IPS-NIHi7 (cell line): ENCODE results near the gene TANGO2.
A peak's percentile ranks its signal among the peaks of the same experiment; 100 is the strongest.

Source experiments
- DNase-seq: peaks from one replicate; pipeline ENCODE4 v3.0.0; 2012; ENCODE audit warnings: mixed read lengths; ENCODE audit errors: extremely low spot score

TANGO2 gene, protein sequence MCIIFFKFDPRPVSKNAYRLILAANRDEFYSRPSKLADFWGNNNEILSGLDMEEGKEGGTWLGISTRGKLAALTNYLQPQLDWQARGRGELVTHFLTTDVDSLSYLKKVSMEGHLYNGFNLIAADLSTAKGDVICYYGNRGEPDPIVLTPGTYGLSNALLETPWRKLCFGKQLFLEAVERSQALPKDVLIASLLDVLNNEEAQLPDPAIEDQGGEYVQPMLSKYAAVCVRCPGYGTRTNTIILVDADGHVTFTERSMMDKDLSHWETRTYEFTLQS

DNA sequence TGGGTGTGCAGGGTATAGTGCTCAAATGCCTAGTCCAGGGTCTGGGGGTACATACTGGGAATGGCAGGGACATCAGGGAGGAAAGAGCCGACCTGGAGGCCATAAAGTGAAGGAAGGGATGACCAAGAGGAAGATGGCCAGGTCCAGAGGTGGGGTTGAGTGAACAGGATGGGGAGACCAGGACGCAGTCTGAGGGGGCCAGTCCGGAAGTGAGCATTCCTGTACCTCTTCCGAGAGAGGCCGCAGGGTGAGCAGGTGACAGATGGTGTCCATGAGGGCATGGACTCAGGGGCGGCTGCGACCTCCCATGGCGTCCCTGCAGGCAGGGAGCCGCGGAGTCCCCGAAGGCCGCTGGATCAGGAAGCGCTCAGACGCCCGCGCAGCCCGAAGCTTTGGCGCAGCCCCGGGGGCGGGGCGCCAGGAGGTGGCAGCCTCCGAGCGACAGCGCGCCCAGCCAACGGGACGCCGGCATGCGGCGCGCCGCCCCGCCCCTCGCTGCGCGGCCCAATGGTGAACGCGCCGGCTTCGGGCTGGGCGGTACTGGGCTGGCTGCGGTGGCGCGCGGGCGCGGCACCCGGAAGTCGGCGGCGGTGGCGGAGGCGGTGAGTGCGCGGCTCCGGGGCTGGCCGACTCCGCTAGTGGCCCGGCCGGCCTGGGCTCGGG, at the start of gene TANGO2:
Gene TANGO2 (plus strand): TSS at position 578 of the 663 bp plus-strand sequence. CDS start 15,689 bp downstream, outside the sequence.
- peak; percentile 98 for DNase-seq

DNA sequence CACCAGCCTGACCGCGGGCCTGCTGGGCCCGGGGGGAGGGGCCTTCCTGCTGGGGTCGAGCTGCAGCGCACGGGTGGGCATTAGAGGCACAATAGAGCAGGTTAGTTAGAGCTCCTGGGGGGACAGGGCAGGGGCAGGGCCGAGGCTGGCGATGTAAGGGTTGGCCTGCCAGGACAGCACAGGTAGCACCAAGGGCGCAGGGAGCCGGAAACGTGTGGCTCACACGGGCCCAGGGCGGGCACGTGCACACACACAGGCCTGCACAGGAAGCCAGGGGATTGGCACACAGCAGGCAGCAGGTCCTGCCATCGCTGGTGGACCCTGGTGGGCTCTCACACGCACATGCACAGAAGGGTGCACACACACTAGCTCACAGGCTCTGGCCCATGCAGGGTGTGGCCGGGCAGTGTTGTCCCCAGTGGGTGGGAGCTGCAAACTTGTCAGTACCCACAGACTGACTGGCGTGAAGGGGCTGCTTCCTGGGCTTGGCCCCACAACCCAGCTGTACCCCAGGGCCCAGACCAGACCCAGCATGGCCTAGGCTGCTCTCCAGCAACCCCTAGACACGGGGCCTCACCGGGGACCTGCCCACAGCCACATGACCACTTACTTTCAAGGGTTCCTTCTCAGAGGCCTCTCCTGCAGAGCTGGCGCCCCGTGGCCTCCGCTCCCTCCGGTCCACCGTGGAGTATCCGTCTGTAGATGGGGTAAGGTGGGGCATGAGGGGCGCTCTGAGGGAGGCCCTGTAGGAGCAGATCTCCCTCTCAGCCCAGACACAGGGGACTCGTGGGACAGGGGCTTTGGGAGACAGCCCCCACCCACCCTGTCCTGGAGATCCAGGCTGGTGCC, 49.4 kb upstream of the TANGO2 start:
- no peak for DNase-seq

DNA sequence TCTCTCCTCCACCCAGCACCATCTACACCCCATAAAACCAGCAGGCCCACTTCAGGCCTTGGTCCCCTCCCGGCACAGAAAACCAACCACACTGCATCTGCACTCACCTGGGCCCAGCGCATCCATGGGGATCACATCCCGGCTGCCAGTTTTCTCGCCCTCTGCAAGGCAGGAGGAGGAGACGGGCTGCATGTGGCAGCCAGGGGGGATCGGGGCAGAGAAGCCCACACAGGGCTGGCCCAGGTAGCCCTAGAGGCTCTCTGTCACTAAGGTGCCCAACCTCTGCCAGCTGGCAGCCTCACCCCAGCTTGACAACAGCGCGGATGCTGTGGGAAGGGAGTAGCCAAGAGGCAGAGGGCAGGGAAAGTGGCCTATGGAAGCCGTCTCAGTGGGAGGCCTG, 48.7 kb upstream of the TANGO2 start:
- DNase-seq, result no peak

DNA sequence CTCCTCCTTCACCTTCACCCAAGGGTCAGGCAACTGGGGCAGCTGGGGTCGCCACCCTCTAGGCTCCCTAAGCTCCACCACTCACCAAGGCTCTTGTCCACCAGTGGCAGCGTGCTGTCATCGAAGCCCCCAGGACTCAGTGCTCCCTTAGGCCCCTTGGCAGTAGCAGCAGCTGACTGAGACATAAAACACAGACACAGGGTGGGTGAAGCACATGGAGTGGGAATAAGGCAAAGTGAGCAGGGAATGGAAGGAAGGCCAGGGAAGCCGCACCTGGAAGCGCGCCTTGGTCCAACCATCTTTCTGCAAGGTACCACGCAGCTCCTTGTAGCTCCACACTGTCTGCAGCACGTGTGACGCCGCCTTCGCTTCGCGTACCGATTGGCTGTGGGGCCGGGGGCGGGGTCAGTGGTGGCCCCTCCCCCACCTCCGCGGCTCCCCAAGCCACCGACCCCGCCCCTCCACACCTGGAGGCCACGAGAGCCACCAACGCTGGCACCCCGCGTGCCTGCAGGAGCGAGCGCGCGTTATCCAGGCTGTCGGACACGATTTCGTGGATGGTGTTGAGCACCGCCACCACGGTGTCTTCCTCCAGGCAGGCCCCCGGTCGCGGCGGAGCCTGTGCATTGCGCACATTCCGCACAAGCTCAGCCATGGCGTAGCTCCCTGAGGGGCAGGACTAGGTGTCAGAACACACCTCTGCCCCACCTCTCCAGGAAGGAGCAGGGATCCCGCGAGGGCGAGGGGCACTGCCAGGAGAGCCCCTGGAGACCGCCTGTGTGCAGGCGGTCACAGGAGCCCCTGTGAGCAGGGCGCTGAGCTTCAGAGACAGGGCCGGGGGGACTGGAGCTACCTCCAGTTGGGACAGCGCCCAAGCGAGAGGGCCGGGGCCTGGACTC, 48.0 kb upstream of the TANGO2 start:
- DNase-seq, result no peak

DNA sequence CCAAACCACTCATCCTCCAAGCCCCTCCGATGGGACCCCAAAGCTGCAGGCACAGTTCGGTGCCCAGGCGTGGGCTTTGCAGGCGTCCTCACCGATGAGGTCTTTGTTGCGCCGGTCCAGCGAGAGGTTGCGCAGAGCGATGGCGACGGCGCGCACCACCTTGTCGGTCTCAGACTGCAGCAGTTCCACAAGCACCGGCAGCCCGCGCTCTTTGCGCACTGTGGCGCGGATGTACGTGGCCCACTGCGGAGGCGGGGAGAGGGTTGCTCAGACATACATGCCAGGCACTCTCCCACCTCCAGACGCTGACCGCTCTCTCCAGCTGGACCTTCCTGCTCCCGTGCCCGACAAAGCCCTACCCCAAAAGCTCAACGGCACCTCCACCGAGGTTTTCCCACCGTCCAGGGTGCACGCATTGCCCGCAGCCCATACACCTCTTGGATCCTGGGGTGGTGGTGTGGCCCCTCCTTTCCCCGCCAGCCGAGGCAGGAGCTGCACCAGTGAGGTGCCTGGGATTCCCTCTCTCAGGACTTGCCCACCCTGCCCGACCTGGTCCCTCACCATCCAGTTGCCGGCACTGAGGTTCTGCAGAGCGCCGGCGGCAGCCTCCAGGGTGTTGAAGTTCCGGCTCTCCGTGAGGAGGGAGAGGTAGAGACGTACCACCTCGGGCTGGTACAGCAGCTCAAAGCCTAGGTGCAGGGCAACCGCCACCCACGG, 47.2 kb upstream of the TANGO2 start:
- DNase-seq, result no peak

DNA sequence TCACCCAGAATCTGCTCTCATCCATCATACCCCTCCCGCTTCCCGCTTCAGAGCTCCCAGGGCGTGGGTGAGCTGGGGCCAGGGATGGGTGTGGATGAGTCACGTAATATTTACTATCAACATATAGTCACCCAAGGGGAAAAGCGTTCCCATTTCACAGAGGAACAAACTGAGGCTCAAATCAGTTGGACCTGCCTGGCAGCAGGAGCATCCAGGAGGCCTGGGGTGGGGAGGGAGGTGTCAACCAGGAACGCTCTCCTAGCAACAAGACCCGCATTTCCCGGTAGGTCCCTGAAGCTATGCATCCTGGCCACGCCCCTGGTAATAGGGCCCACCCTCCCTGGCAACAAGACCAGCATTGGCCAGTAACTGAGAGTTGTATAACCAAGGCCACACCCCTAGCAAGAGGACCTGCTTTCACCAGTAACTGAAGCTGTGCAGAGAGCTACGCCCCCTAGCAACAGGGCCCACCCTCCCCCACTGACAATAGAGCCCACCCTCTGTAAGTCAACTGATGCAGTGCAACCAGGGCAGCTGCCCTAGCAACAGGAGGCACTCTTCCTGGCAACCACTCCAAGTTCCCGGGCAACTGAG, 46.5 kb upstream of the TANGO2 start:
- DNase-seq, result peak; percentile 98

DNA sequence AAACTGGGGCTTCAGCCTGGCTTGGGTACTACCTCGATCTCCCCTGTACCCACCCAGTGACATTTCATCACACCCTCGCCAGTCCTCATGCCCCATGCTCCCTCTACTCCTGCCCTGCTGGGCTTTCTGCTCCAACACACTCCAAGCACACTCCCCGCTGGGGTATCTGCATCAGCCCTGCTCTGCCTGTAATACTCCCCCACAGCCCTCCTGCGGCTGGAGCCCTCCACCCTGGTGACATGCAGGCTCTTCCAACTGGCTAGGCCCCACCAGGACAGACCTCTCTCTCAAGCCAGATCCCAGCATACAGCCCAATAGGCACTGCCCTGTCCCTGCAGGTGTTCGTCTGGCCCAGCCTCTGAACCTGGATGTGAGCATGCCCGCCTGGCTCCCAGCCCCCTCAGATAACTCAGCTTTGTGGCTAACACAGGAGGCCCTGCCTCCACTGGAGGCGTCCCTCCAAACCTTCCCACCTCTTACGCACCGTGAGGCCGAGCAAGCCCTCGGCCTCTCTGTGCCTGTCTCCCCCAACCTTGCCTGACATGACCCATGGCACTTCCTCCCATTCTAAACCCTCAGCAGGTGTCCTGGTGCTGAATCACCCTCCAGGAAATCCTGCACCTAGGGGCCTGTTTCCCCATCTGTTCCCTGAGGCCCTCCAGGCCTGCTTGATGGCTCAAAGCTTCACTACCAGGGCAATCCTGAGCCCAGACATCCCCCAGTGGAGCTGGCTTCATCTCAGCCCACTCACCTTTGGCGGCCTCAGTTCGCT, 45.8 kb upstream of the TANGO2 start:
- DNase-seq, result no peak

DNA sequence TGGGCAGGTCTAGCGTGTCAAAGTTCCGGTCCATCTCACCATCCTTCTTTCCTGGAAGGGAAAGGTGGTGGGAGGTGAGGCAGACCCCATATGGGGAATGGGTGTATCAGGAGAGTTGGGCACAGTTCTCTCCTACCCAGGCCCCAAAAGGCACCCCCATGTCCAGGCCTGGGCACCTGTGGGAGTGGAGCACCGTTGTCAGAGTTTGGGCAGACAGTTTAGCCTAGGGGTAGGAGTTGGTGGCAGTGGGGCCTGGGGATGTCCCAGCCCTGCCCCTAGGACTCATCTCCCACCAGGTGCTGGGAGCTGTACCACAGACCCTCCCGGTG, 45.2 kb upstream of the TANGO2 start:
- DNase-seq, result no peak

DNA sequence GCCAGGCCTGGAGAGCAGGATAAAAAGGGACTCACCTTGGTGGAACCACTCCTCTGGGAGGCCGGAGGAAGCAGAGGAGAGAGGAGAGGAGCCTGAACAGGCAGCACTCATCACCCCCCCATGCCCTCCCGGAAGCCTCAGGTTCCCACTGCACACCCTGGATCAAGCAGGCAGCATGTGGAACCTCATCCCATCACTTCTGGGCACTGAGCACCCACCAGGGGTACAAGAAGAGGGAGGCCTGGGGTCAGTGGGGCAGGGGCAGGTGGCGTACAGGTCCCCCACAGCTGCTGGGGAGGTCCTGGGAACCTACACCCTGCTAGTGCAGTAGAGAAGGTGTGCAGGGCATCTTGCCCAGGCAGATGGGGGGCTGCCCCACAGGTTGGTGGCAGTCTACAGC, 44.2 kb upstream of the TANGO2 start:
- no peak for DNase-seq

DNA sequence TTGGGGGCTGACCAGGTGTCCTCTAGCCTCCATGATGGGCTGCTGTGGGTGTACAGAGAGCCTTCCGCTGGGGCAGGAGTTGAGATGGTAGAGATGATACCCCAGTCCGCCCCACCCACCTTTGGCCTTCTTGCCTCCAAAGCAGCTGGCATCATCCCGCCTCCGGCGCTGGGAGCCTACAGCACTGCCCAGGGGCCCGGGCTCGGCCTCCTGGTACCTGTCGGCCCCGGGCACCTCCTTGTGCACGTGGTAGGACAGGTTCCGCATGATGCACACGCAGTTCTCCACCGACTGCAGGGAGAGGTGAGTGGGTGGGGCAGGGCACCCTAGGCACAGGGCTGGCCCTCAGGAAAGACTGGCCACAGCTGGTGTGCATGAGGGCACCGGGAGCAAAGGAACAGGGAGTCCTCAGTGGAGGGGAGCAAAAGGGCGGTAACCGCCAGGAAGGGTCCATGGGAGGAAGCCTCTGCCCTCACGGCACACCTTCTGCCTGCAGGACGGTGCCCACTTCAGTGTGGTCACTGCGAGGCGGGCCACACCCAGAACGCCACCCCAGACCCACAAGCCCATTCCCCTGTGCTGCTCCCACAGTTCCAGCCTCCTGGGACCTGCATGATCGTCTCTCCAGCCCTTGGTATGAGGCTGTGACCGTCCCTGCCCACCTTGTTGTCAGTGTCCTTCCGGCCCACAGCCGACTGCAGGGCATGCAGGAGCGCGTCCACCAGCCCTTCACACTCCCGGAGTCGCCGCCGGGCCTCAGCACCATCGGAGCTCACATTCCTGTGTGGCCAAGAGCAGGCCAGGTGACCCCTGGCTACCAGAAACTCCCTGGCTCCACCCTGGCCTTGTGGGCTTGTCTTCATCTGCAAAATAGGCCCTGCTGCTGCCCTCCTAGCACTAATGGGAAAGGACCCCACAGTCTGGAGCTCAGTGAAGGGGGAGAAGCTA, 43.3 kb upstream of the TANGO2 start:
- DNase-seq, result no peak

DNA sequence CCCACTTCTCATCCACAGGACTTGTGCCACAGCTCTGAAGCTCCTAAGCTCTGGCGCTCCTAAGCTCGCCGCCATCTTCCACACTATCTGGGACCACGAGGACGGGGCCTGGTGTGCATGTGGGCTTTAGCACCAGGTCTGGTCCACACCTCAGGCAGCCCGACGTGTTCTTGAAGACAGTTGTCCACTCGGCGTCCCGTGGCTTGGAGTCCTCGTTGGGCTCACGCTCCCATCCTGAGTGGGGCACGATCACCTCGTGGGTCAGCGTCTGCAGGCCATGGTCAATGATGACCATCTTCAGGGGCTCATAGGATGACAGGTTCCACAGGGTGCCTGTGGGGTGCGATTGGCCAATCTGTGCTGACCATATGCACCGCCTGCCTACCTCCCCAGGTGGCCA, 42.2 kb upstream of the TANGO2 start:
- DNase-seq, result no peak

DNA sequence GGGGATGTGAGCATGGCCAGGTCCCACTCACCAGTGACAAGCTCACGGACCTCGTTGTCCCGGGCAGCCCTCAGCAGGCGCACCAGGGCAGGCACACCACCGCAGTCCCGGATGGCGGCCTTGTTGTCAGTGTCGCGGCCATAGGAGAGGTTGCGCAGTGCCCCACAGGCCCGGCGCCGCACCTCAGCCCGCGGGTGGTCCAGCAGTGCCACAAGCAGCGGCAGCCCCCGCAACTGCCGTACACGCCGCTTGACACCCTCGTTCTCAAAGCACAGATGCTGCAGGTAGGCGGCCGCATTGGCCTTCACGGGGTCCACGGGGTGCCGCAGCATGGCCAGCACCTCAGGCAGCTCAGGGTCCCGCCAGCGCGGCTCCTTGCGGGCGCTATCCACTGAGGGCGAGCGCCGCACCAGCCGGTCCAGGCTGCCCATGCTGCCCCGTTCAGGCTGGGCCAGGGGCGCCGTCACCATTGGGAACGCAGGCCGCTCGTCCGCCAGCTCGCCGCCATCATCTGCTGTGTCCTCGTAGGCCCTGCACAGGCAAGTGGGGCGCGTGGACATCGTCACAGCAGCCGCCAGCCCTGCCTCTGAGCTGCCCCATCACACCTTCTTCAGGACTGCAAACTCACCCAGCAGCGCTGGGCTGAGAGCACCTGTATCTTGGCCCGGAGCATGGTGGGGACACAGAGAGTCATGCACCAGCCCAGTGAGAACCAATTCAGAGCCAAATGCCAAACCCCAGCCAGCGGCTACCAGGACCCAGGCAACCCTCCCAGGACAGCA, 41.0 kb upstream of the TANGO2 start:
- DNase-seq, result no peak

DNA sequence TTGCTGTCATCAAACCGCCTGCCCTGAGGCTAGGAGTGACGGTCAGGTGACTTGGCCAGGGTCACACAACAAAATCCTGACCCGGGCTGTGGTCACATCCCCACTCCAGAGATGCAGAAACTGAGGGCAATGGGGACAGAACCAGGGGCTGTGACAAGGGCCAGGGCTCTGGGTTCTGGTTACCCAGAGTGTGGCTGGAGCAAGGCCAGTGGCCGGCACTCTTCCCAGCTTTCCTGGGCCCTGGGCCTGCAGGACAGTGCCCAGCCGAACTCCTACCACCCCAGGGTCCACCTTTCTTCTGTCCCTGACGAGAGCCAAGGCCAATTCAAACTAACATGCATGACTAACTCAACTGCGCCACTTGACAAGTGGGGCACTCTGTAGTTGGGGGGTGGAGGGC, 40.1 kb upstream of the TANGO2 start:
- DNase-seq, result no peak

DNA sequence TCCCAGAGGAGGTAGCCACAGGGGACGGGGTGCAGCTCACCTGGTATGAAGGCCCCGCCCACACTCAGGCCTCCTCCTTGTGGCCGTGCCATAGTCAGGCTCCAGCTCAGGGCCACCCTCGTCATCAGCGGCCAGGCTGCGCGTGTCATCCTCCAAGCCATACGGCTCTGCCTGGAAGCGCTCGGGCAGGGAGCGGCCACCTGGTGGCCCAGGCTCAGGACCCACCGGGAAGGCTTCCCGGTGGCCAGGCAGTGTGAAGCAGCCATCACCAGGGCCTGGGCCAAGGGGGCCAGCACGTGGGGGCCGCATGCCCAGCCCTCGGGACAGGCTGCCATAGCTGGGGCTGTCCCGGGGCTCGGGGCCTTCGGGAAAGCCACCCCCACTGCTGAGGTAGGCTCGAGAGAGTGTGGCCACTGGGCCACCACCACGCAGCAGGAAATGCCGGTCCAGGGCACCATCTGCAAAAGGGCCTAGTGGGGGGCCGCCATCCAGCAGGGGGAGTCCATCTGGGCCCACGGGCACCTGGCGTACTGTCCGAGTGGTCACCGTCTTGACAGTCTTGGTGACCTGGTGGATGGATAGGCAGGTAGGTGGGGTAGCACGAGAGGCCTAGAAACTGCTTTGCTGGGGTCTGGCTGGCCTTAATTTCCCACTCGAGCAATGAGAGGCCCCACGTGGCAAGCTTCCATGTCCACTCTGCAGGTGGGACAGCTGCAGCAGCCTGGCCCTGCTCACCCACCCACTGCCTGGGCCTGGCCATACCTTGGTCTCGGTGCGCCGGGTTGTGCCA, 39.5 kb upstream of the TANGO2 start:
- no peak for DNase-seq

DNA sequence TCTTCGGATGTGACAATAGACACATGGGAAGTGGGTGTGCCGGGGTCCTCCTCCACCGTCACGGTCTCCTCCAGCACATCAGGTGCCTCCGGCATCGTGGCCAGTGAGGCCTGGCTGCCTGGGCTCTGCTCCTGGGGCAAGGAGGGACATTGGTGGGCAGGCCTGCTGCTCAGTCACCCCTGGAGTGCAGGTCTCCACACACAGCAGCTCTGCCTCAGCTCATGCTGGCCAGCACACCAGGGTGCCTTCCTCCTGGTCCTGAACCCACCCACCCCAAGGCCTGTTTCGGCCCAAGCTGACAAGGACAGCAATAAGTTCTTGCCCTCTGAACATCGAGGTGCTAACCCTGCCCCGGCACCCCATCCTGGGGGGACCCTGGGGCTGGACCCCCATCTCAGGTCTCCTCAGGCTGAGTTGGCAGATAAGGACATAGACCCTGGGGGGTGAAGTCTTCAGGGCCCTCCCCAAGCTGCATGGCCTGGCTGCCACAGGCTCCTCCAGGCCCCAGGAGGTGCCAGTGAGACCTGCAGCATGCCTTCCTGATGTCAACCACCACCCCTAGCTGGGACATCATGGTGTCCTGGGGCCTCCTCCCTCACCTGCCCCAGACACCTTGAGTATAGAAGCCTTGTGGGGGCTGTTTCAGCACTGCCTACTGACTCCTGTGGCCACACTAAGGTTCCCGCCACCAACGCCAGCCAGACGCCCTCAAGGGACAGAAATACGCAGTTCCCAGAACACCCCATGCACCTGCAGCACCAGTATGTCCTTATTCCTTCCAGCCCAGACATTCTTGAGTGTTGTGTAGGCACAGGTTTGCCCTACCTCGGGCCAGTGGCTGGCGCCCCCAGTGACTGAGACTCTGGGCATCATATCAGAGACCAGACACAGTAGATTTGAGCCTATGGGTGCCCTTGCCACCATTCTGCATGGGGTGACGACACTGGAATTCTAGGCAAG, 38.7 kb upstream of the TANGO2 start:
- no peak for DNase-seq

DNA sequence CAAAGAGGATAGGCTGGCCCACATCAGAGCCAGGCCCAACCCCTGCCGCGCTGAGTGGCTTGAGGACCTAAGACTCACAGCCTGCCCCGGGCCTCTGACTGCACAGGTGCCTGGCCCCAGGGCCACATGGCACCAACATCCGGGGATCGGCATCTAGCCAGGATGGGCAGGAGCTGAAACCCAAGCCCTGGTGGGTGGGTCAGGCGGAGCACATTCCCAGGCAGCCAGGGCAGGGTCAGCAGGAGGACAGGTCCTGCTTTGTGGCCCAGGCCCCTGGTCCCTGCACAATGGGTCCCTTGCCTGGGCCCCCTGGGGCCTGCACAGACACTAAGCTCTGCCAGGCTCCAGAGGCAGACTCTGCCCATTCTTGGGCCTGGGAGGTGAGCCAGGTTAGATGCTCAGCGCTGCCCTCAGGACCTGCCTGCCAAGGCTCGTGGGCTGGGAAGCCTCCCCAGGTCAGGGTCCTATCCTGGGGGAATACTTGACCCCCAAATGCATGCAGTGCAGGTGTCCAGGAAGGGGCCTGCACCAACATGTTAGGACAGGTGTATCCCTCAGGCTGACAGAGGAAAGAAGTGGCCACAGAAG, 37.8 kb upstream of the TANGO2 start:
- no peak for DNase-seq
